ENCODE measurements around the gene MIGA2.

DNA sequence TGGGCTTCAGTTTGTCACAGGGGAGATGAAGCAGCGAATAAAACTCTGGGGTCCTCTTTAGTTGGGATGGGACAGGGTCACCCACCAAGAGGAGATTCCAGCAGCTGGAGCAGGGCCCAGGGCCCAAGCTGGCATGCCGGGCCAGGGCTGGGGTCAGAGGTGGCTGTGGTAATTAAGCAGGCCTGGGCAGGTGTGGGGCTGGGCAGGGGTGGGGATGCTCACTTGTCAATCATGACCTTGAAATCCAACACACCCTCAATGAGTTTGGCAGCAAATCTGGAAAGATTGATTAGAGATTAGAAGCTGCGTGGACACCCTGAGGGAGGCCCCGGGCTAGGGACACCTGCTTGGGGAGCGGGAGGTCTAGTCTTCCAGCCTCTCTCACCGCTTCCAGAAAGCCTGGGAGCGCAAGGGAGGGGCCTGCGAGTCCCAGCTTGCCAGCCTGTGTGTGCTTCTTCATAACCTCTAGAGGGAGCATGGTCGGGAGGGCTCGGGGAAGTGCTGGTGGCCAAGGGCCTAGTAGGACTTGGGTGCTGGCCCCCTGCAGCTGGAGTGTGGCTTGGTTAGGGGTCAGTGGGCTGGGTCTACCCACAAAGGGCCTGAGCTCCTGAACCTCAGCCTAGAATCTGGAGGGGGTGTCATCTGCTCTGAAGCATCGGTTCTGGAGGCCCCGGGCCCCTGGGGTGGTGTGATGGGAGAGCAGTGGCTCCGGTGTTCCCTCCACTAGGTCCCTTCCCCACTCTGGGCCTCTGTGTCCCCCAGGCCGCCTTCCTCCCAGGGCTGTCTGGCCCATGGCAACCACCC is 66.6 kb downstream of the MIGA2 start:
- TF ChIP-seq, protein P1, sequence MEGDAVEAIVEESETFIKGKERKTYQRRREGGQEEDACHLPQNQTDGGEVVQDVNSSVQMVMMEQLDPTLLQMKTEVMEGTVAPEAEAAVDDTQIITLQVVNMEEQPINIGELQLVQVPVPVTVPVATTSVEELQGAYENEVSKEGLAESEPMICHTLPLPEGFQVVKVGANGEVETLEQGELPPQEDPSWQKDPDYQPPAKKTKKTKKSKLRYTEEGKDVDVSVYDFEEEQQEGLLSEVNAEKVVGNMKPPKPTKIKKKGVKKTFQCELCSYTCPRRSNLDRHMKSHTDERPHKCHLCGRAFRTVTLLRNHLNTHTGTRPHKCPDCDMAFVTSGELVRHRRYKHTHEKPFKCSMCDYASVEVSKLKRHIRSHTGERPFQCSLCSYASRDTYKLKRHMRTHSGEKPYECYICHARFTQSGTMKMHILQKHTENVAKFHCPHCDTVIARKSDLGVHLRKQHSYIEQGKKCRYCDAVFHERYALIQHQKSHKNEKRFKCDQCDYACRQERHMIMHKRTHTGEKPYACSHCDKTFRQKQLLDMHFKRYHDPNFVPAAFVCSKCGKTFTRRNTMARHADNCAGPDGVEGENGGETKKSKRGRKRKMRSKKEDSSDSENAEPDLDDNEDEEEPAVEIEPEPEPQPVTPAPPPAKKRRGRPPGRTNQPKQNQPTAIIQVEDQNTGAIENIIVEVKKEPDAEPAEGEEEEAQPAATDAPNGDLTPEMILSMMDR (IDR thresholded peaks at IDR 0.05) = no peak
- TF ChIP-seq POLR2A (IDR thresholded peaks at IDR 0.05) = no peak
